Activated CD8-positive, alpha-beta memory T cell treated with anti-CD3 and anti-CD28 coated beads for 48 hours (primary cell): ENCODE measurements around the gene CCS.
A peak's percentile ranks its signal among the peaks of the same experiment; 100 is the strongest.
"Not testable (repeated sequence)": the region's sequence is repeated elsewhere in the genome, so short reads cannot be mapped to it uniquely, and the experiment has no call there.

Experiments
- DNase-seq, 3 experiments: peaks; one replicate each; pipeline ENCODE4 v3.0.0-alpha.2; 2020; ENCODE audit warnings: low read depth in 2 of 3, low spot score in 2 of 3

CCS gene

GRCh38 chr11:66592457-66593302 is at the start of gene CCS, which contains the start of gene CCDC87:
Gene CCS, plus strand, starts transcription at chr11:66593185. Its CDS starts 77 bp downstream, at chr11:66593262.
Gene CCDC87, minus strand, starts transcription at chr11:66593063. Its CDS starts 48 bp downstream, at chr11:66593015.
- peak; percentile 93 to 98 (median 97) for DNase-seq

GRCh38 chr11:66543263-66544107 is 49.5 kb upstream of the CCS start:
- peak in 2 of 3 experiments; percentile 36 for DNase-seq

DNA sequence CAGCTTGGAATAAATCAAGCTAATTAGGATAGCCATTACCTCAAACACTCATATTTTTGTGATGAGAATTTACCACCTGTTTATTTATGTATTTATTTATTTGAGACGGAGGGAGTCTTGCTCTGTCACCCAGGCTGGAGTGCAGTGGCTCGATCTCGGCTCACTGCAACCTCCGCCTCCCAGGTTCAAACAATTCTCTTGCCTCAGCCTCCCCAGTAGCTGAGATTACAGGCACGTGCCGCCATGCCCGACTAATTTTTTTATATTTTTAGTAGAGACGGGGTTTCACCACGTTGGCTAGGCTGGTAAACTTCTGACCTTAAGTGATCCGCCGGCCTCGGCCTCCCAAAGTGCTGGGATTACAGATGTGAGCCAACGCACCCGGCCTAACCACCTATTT is 48.0 kb upstream of the CCS start:
- DNase-seq: not testable (repeated sequence)

DNA sequence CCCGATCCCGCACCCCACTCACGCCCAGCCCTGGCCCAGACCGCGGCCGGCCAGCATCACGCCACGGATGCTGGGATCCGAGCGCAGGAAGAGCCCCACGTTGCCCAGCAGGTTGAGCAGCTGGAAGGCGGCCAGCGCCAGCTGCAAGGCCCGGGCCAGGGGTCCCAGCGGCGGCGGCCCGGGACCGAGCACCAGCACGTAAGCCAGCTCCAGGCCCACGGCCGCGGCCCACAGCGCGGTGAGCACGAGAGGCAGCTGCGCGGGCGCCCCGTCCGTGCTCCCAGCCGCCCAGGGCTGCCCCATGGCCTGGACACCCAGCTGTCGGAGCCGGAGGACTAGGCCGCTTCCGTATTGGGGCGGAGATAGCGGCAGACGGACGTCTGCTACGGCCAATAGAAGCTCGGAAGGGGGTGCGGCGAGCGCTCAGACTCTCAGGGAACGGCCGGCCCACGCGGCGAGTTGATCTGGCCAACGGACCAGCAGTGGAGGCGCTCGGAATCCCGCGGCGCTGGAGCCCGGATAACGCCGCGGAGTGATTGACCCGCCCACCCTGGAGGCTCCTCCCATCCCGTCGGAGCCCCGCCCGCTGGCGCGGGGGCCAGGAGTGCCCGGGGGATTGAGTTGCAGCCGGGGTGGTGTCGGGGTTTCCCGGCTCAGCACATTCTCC is 47.2 kb upstream of the CCS start, which contains the start of gene ZDHHC24:
TSS of gene ZDHHC24 (minus strand) at position 348 of the 667 bp plus-strand sequence. CDS start at position 303, 45 bp downstream.
- peak; percentile 74 to 89 (median 89) for DNase-seq

- no peak for DNase-seq
Measured at GRCh38 chr11:66546368-66546965, 46.5 kb upstream of the CCS start, which contains the start of gene ACTN3. Gene ACTN3, plus strand, starts transcription at chr11:66546903. Its CDS starts 35 bp downstream, at chr11:66546938.

DNA sequence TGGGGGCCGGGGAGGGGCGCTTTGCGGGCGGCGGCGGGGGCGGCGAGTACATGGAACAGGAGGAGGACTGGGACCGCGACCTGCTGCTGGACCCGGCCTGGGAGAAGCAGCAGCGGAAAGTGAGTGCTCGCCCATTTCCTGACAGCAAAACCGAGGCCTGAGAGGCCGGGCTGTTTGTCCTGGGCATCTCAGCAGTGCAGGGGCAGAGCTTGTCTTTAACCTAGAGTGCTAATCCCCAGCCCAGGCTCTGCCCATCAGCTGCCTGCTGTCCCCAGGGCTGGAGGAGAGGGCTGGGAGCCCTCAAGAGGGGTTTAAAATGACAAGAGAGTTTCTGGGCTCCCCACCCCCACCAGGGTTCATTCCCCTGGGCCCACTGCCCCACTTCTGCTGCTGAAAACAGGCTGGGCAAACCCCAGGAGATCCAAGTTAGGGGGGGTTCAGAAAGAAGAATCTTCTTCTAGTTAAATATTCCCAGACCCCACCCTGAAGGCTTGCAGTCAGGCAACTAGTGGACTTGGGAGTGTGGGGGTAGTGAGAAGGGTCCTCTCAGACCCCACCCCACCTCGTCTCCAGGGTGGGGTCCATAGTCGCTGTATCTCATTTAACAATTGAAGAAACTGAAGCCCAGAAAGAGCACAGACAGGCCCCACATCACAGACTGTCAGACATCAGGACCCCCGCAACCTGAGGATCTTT is 45.9 kb upstream of the CCS start:
- no peak for DNase-seq

- DNase-seq: no peak
Measured at GRCh38 chr11:66547662-66548009, 45.3 kb upstream of the CCS start.

DNA sequence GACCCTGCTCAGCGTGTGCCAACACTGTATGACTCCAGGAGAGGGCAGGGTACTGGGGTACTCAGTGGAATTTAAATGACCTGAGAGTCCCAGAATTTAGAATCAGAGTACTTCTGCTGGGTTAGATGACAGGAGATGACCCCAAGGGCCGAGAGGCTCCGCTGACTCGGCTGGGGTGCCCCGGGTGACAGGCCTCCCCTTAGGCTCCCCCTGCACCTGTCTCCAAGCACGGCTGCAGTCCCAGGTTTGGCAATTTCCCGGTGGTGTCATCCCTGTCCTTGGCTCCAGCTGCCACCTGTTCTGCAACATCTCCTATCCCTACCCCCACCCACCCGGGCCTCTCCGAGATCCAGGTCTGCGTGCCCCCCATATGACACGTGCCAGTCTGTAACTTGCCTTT is 44.9 kb upstream of the CCS start:
- no peak for DNase-seq

- DNase-seq: no peak
Measured at GRCh38 chr11:66548774-66549630, 44.0 kb upstream of the CCS start.

- no peak for DNase-seq
Measured at GRCh38 chr11:66549696-66550095, 43.3 kb upstream of the CCS start.

DNA sequence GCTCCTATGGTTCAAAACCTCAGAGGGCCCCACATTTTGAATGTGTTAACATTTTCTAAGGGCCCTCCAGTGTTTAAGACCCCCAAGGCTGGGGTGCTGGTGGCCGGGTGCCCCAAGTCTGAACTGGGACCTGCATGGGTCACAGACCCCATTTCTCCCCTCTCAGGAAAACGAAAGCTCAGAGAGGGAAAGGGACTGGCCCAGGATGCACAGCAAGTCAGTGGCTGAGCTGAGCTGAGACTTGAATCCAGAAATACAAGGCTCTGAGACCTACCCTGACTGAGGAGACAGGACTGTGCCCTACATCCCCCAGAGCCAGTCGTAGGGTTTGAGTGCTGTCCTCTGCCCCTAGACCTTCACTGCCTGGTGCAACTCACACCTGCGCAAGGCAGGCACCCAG is 42.1 kb upstream of the CCS start:
- DNase-seq: no peak

DNA sequence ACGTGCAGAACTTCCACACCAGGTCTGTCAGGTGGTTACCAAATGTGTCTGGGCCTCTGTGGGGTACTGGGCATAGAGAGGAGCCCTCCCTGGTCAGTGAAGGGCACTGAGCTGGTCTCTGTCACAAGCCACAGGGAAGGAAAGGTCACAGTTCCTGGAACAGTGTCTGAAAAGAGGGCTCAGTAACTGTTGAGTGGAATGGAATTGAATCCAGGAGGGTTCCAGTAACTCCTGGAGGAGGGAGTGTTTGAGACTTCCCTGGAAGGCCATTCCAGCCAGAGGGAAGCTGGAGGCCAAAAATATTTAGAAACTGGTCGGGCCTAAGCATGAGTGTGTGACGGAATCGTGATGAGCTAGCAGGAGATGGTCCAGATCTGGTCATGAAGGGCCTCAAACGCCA is 38.4 kb upstream of the CCS start:
- no peak for DNase-seq

DNA sequence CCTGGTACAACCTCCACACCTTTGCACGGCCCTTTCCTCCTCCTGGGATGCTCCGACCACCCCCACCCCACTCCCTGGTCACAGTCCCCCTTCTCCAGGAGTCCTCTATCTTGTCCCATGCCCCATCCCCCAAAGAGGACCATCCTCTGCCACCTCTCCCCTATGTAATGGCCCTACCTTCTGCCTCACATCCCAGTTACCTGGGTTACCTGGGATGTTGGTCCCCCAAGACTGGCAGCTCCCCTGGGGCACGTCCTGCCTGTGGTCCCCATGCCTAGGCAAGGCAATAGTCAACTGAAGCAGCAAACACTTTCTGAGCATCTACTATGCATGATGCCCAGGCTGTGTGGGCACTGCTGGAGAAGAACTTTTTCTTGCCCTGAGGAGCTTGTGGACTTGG is 37.6 kb upstream of the CCS start:
- DNase-seq: no peak

- no peak for DNase-seq
Measured at GRCh38 chr11:66556086-66556485, 36.9 kb upstream of the CCS start.

DNA sequence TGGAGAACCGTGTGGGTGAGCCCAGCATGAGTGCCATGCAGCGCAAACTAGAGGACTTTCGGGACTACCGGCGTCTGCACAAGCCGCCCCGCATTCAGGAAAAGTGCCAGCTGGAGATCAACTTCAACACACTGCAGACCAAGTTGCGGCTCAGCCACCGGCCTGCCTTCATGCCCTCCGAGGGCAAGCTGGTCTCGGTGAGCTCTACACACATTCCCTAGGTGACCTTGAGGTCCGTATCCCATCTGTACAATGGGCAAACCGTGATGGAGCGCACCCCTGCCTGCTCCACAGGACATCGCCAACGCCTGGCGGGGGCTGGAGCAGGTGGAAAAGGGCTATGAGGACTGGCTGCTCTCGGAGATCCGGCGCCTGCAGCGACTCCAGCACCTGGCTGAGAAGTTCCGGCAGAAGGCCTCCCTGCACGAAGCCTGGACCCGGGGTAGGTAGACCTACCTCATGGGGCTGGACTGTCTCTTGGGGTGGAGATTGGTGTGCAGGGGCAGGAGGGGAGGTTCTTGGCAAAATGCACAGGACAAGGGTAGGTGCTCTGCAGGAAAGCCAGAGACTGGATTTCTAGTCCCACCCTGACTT is 35.2 kb upstream of the CCS start:
- DNase-seq: no peak

- no peak for DNase-seq
Measured at GRCh38 chr11:66559142-66559865, 33.7 kb upstream of the CCS start.

DNA sequence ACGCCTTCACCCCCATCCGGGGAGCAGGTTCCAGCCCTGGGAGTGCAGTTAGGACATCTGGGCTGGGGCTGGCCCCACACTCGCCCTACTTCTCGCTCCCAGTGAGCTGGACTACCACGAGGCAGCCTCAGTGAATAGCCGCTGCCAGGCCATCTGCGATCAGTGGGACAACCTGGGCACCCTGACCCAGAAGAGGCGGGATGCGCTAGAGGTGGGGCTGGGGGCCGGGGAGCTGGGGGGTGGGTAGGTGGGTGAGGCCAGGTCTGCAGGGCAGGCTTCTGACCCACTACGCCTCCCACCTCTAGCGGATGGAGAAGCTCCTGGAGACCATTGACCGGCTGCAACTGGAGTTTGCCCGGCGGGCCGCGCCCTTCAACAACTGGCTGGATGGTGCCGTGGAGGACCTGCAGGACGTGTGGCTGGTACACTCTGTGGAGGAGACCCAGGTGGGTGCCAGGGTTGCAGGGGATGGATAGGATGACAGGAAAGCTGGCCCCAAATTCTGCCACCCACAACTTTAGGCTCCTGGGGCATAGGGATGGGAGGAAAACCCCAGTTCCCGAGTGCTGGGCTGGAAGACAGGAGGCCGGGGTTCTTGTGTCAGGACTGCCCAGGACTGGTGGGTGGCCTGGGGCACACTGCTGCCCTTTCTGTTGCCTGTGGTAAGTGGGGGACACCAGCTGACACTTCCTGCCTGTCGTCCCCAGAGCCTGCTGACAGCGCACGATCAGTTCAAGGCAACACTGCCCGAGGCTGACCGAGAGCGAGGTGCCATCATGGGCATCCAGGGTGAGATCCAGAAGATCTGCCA is 32.9 kb upstream of the CCS start:
- DNase-seq: no peak
